BJ (cell line): Measurements from ENCODE around the gene POM121. TPM values are rescaled to one million over a fixed set of nuclear protein-coding genes. Genes with fewer than 3 reads are reported as not detected.
"Not testable (repeated sequence)": the region's sequence is repeated elsewhere in the genome, so short reads cannot be mapped to it uniquely, and the experiment has no call there.

Experiments used
- CTCF ChIA-PET: fragments of 350-600 bp; formaldehyde crosslinking; extraction: SDS; loops from one replicate; lab custom pipeline; 2021; ENCODE audit warnings: antibody characterized with exemption, inconsistent platforms; lab: Yijun Ruan, JAX
- POLR2A ChIA-PET: fragments of 300-600 bp; sonication (Branson Sonifier 250); formaldehyde crosslinking; extraction: SDS; loops from one replicate; lab custom pipeline; 2021; ENCODE audit warnings: antibody characterized with exemption; lab: Charles Lee
- DNase-seq: peaks from one replicate; pipeline ENCODE4 v3.0.0-alpha.2; 2011; ENCODE audit warnings: low read depth
- H3K27me3 ChIP-seq: 2 replicates; pipeline ENCODE4 v1.6.0; 2011; ENCODE audit warnings: low read length; ENCODE audit not compliant: control insufficient read depth, insufficient read depth
- H3K36me3 ChIP-seq: 2 replicates; pipeline ENCODE4 v1.5.1; 2011; ENCODE audit warnings: low read length; ENCODE audit not compliant: control insufficient read depth, insufficient read depth
- H3K4me3 ChIP-seq: 2 replicates; pipeline ENCODE4 v1.5.1; 2011; ENCODE audit warnings: low read depth, mild to moderate bottlenecking, control low read depth, low read length
- polyA plus RNA-seq: library from polyadenylated mRNA; depleted of rRNA; stranded (reverse); fragments of >200 nt; gene quantifications from 2 replicates; pipeline ENCODE4 v1.2.3, GENCODE V29; 2011; rRNA removed
- small RNA-seq: library from RNA; depleted of rRNA; stranded (forward); fragments of <200 nt; gene quantifications from one replicate; pipeline ENCODE3, GENCODE V24; 2012; ENCODE audit warnings: low replicate concordance, low read depth; ENCODE audit not compliant: insufficient read length

Gene POM121
- polyA plus RNA-seq, 1 experiment, result 3.9 TPM

- H3K36me3 ChIP-seq, H3K4me3 ChIP-seq, CTCF ChIA-PET, POLR2A ChIA-PET, H3K27me3 ChIP-seq, DNase-seq: not testable (repeated sequence)
Measured at GRCh38 chr7:72975656-72976286, 50.9 kb downstream of the POM121 start.

DNA sequence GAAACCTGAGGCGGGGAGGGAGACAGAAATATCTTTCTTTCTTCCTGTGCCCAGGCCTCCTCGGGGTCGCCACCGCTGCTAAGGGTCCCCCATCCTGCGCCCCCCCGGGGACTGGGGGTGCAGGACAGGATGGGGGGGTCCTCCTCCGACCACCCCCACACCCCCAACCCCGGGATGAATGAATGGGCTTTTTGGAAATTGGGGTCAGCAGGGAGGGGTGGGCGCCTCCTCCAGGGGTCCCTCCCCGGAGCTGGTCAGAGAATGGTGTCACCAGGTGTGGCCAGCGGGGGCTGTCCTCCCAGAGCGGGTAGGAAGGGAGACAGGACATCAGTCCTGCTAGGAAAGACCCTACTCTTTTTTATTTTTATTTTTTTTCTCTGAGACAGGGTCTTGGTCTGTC is 51.5 kb downstream of the POM121 start:
- POLR2A ChIA-PET, CTCF ChIA-PET, H3K27me3 ChIP-seq, DNase-seq, H3K4me3 ChIP-seq, H3K36me3 ChIP-seq: not testable (repeated sequence)

- H3K27me3 ChIP-seq, H3K36me3 ChIP-seq, H3K4me3 ChIP-seq, CTCF ChIA-PET, DNase-seq, POLR2A ChIA-PET: not testable (repeated sequence)
Measured at GRCh38 chr7:72980382-72980781, 55.5 kb downstream of the POM121 start.

DNA sequence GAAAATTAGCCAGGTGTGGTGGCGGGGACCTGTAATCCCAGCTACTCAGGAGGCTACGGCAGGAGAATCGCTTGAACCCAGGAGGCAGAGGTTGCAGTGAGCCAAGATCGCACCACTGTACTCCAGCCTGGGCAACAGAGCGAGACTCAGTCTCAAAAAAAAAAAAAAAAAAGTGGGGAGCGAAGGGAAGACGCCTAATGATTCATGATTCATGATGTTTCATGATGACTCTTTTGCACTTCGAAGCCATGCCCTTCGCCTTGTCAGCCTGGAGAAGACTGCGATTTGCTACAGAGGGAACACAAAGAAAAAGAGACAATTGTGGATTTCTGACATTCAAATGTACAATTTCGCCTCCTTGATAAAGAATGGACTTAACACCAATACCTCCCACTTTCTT is 57.2 kb downstream of the POM121 start:
- H3K4me3 ChIP-seq, H3K36me3 ChIP-seq, CTCF ChIA-PET, DNase-seq, H3K27me3 ChIP-seq, POLR2A ChIA-PET: not testable (repeated sequence)

- POLR2A ChIA-PET, H3K27me3 ChIP-seq, H3K4me3 ChIP-seq, DNase-seq, H3K36me3 ChIP-seq, CTCF ChIA-PET: not testable (repeated sequence)
Measured at GRCh38 chr7:72990146-72990913, 65.4 kb downstream of the POM121 start.

- H3K36me3 ChIP-seq, CTCF ChIA-PET, H3K27me3 ChIP-seq, DNase-seq, POLR2A ChIA-PET, H3K4me3 ChIP-seq: not testable (repeated sequence)
Measured at GRCh38 chr7:72995484-72995883, 70.6 kb downstream of the POM121 start.

GRCh38 chr7:72997447-72997846 is 72.6 kb downstream of the POM121 start:
- H3K27me3 ChIP-seq, CTCF ChIA-PET, DNase-seq, POLR2A ChIA-PET, H3K4me3 ChIP-seq, H3K36me3 ChIP-seq: not testable (repeated sequence)

- H3K36me3 ChIP-seq, DNase-seq, H3K27me3 ChIP-seq, H3K4me3 ChIP-seq, CTCF ChIA-PET, POLR2A ChIA-PET: not testable (repeated sequence)
Measured at GRCh38 chr7:72997887-72998468, 73.1 kb downstream of the POM121 start.

Small RNAs within 50 kb of the gene (small RNA-seq; reads per million reads assigned to genes)
- gene RF00019, result not detected

Other genes starting within 250 kb of the POM121 start
- 0.37 and 0.66 TPM in 2 replicates for gene TYW1B, start 96.9 kb upstream of the POM121 start, polyA plus RNA-seq
- gene TRIM74, start 44.4 kb downstream of the POM121 start, polyA plus RNA-seq, result not detected in 2 replicates
- not detected in 2 replicates for gene SPDYE8, start 104.7 kb downstream of the POM121 start, polyA plus RNA-seq
- not detected in 2 replicates for gene SPDYE11, start 132.8 kb downstream of the POM121 start, polyA plus RNA-seq
- not detected in 2 replicates for gene SPDYE9, start 160.9 kb downstream of the POM121 start, polyA plus RNA-seq